A204.1 (cell line): Measurements from ENCODE around the gene KLHL14.
"Not testable (repeated sequence)": the region's sequence is repeated elsewhere in the genome, so short reads cannot be mapped to it uniquely, and the experiment has no call there.

Source experiments
- FAIRE-seq: peaks from 2 replicates; lab custom pipeline; 2012; peaks lifted over from hg19 to GRCh38; lab: Jason Lieb, UNC

The KLHL14 gene, protein sequence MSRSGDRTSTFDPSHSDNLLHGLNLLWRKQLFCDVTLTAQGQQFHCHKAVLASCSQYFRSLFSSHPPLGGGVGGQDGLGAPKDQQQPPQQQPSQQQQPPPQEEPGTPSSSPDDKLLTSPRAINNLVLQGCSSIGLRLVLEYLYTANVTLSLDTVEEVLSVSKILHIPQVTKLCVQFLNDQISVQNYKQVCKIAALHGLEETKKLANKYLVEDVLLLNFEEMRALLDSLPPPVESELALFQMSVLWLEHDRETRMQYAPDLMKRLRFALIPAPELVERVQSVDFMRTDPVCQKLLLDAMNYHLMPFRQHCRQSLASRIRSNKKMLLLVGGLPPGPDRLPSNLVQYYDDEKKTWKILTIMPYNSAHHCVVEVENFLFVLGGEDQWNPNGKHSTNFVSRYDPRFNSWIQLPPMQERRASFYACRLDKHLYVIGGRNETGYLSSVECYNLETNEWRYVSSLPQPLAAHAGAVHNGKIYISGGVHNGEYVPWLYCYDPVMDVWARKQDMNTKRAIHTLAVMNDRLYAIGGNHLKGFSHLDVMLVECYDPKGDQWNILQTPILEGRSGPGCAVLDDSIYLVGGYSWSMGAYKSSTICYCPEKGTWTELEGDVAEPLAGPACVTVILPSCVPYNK

DNA sequence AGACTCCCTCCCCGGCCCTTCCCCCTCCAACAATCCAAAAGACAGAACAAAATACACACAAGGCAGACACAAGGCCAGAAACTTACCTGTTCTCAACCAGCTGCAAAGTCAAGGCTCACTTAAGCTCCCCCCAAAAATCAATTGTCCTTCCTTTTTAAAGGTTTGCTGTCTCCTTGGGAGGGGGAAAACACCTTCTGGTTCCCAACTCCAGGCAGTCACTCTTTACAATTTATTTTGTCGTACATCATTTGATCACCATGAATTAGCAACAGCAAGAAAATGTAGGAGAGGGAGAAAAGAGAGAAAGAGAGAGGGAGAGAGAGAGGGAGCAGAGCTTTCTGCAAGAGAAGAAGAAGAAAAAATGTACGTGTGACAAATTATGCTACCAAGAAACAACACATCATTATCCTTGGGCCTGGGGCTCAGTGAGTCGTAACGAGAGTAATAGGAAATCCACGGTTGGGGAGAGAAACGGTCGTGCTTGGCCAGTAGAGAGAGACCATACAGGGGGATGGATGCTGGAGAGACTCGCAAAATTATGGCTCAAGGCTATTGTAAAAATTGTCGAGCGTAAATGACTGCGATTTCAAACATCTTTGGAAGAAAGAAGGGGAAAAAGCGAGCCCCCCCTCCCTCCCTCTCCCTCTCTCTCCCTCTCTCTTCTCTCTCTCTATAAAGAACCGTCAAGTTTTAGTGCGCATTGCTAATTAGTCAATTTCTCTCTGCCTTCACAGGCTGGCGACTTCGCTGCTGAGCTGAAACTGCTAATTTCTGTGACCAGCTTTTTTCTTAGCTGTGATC lies at the start of gene KLHL14:
TSS of gene KLHL14 (minus strand) at position 443 of the 801 bp plus-strand sequence. CDS start 2,432 bp downstream, outside the sequence.
- FAIRE-seq: no peak

DNA sequence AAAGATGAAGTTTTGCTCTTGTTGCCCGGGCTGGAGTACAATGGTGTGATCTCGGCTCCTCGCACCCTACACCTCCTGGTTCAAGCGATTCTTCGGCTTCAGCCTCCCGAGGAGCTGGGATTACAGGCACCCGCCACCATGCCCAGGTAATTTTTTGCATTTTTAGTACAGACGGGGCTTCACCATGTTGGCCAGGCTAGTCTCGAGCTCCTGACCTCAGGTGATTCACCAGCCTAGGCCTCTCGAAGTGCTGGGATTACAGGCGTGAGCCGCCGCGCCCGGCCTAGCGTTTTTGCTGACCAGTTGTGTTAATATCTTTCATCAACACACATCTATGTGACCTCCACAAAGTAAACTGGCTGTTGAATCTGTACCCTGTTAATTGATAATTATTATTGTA lies 49.4 kb upstream of the KLHL14 start:
- no peak for FAIRE-seq

GRCh38 chr18:32815881-32816280 lies 43.1 kb upstream of the KLHL14 start:
- FAIRE-seq: no peak

DNA sequence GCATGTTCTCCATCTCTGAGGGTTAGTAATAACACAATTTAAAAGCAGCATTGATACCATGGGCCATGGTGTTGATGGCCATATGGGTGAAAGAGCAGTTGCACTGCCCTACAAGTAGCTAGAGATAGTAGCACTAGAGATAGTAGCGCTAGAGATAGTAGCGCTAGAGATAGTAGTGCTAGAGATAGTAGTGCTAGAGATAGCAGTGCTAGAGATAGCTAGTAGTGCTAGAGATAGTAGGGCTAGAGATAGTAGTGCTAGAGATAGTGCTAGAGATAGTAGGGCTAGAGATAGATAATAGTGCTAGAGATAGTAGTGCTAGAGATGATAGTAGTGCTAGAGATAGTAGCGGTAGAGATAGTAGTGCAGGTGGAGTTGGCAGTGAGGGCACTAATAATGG lies 39.5 kb upstream of the KLHL14 start:
- no peak for FAIRE-seq

DNA sequence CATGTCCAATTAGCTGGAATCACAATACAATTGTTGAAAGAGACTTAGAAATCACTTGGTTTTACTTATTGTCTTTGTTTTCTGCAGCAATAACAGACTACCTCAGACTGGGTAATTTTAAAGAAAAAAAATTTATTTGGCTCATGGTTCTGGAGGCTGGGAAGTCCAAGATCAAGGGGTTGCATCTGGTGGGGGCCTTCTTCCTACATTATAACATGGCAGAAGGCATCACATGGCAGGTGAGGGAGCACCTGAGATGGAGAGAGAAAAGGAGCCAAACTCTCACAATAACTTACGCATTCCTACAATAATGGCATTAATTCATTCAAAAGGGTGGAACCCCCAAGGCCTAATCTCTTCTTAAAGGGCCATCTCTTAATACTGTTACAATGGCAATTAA lies 37.5 kb upstream of the KLHL14 start:
- no peak for FAIRE-seq

DNA sequence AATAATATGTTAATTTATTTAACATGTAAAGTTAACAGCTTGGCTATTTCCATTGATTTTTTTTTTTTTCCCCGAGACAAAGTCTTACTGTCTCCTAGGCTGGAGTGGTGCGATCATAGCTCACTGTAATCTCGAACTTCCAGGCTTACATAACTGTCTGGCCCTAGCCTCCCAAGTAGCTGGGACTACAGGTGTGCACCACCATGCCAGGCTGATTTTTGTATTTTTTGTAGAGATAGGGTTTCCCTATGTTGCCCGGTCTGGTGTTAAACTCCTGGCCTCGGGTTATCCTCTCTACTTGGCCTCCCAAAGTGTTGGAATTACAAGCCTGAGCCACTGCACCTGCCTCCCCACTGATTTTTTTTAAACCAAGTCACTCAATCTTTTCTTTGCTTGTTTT lies 32.5 kb upstream of the KLHL14 start:
- FAIRE-seq: no peak

- no peak for FAIRE-seq
Measured at GRCh38 chr18:32804134-32804888, 31.5 kb upstream of the KLHL14 start.

DNA sequence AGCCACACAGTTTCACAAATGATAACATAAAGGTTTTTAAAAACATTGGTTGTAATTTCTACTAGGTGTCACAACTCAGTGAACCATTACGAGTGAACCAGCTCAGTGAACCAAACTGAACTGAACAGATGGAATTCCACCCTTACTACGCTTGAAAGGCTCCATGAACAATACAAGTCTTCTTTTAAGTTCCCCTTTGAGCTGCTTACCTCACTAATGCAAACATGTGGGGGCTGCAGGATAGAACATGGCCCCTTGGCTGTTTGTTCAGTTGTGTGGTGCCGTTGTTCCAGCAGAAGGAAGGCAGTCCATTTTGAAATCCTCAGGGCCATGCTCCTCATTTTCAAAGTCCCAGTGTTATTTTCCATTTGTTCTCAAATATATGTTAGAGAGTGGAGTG lies 30.7 kb upstream of the KLHL14 start:
- no peak for FAIRE-seq

GRCh38 chr18:32802591-32803451 lies 30.0 kb upstream of the KLHL14 start:
- FAIRE-seq: no peak

DNA sequence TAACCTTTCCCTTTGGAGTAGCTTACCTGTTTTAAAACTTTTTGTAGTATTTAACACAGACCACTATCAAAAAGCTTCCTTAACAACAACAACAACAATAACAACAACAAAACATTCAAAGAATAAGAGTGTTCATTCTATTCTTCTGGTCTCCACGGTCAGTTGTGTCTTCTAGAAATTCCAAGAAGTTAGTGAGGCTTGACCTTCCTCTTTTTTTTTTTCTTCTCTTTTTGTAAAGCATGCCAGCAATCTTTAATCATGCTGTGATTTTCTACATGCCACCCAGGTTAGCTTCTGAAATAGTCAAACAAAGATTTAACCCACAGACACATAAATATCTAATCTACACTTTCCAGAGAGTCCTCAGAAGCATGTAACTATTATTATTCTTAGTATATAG lies 28.4 kb upstream of the KLHL14 start:
- FAIRE-seq: no peak

DNA sequence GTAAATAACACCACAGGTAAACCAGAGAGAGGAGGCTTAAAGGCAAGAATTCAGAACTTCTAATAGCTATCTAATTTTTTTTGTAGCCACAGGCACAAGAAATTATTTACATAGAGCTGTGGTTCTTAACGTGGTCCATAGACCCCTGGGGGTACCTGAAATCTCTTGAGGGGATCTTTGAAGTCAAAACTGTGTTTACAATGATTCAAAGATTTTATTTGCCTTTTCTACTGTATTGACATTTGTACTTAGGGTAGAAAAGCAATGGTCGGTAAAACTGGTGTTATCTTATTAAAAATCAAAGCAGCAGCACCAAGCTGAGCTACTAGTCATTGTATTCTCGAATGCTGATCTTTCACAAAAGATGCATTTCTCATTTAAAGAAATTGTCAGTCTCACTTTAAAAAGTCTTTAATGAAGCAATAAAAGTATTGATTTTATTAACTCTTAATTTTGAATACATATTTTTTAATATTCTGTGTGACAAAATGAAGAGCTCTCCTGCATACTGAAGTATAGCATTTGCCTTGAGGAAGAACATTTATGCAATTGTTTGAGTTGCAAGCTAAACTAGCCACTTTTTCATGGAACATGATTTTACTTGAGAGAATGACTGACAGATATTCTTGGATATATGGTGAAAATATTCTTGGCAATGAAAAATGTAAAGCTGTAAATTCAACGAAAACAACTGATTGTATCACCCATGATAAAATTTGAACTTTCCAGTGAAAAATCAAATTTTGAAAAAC lies 25.6 kb upstream of the KLHL14 start:
- no peak for FAIRE-seq

DNA sequence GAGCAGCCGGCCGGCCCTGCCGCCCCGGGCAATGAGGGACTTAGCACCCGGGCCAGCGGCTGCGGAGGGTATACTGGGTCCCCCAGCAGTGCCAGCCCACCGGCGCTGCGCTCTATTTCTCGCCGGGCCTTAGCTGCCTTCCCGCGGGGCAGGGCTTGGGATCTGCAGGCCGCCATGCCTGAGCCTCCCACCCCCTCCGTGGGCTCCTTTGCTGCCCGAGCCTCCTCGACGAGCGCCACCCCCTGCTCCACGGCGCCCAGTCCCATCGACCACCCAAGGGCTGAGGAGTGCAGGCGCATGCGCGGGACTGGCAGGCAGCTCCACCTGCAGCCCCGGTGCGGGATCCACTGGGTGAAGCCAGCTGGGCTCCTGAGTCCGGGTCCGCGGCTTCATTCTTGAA lies 21.8 kb upstream of the KLHL14 start:
- FAIRE-seq: not testable (repeated sequence)

DNA sequence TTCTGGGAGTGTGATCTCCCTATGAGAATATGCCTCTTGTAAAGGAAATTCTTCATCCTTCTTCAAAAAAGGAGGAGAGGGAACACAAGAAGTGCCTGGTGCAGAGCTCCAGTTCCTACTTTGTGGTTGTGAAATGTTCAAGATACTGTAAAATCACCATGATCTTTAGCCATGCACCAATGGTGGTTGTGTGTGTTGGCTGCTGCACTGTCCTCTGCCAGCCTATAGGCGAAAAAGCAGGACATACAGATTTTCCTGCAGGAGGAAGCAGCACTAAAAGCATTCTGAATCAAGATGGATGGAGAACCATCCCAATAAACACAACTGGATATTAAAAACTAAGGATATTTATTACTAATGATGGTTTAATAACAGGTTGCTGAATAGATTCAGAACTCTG lies 6.2 kb upstream of the KLHL14 start:
- no peak for FAIRE-seq

DNA sequence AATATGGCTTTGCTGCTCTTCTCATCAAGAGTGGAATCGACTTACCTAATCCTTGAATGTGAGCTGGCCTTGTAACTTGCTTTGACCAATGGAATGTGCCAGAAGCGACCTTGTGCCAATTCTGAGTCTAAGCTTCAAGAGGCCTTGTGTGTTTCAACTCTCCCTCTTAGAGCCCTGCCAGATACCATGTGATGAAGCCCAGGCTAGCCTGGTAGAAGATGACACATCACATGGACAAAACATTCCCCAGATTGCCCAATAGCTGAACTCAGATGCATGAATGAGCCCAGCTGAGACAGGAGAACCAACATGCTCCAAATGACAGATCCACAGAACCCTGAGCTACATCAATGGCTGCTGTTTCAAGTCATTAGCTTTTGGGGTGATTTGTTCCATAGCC lies 4.2 kb upstream of the KLHL14 start:
- no peak for FAIRE-seq

GRCh38 chr18:32776561-32776960 lies 3.7 kb upstream of the KLHL14 start:
- no peak for FAIRE-seq

GRCh38 chr18:32775628-32776027 lies 2.8 kb upstream of the KLHL14 start:
- FAIRE-seq: no peak

- FAIRE-seq: no peak
Measured at GRCh38 chr18:32773382-32773712, 524 bp upstream of the KLHL14 start.

DNA sequence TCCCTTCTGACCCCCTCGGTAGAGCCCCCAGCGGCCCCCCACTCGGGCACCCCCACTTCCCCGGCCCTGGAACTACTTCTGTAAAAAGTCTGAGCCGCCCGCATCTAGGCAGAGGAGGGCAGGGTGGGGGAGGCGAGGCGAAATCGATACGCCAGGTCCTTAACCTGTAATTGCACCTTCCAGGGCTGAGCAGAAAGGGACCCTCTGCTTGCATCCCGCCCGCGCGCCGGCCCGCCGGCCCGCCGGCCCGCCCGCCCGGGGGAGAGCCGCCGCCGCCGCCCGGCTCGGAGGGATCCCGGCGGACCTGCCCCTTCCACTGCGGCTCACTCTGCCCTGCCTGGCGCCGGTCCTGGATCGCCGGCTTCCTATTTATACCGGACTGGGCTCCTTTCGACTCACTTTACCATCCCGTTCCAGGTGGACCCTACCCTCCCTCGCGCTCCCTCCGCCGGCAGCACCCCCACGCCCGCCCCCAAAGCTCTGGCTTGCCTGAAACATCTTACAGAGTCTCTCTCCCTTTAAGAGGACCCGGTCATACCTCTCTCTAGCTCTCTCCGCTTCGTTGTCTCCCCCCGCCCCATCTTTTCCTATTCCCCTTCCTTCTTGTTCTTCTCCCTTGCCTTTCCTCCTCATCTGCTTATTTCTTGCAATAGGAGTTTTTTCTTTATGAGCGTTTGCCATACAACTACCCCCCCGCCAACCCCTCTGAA lies 797 bp downstream of the KLHL14 start:
- no peak for FAIRE-seq

DNA sequence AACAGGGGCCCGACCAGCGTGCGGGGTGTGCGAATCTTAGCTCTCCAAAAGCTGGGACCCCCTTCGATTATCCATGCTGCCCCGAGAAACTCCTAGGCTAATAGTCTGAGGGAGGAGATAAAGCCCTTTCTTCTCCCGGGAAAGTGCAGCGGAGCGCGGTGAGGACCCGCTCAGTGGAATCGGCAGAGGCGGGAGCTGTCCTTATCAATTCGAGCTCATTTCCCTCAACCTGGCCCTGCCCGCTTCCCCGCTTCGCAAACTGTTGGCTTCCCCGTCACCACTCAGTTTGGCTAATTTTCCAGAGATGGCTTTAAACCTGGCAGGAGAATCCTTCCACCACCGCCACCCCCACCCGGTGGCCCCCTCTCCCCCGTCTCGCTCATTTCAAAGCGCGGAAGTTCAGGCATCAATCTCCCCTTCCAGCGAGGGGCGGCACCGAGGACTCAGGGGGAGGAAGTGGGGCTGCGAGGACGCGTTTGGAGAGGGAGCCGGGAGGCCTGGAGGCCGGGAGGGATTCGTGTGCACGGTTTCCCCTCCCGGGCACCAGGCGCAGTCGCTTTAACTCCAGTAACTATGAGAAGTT lies 1.6 kb downstream of the KLHL14 start:
- FAIRE-seq: no peak

DNA sequence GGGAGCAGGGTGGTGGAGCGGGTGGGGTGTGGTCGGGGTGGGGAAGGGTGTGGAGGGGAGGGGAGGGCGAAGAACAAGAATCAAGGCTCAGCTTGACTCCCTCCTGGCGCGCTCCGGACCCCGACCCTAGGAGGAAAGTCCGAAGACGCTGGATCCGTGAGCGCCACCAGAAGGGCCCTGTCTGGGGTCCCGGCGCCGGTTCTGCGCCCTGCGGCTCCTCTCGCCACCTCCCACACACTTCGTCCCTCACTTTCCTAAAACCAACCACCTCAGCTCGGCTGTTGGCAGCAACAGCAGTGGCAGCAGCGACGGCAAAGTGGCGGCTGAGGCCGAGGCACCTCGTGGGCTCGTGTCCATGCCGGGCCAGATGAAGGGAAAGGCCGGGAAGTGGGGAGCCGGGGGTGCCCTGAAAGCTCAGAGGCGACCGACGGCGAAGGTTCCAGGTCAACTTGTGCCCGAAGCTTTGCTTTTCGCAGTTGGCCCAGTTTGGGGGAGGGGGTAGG lies 2.1 kb downstream of the KLHL14 start:
- no peak for FAIRE-seq
